Measurements from ENCODE around the gene DOCK10.
"Not testable (repeated sequence)": the region's sequence is repeated elsewhere in the genome, so short reads cannot be mapped to it uniquely, and the experiment has no call there.

Gene DOCK10

DNA sequence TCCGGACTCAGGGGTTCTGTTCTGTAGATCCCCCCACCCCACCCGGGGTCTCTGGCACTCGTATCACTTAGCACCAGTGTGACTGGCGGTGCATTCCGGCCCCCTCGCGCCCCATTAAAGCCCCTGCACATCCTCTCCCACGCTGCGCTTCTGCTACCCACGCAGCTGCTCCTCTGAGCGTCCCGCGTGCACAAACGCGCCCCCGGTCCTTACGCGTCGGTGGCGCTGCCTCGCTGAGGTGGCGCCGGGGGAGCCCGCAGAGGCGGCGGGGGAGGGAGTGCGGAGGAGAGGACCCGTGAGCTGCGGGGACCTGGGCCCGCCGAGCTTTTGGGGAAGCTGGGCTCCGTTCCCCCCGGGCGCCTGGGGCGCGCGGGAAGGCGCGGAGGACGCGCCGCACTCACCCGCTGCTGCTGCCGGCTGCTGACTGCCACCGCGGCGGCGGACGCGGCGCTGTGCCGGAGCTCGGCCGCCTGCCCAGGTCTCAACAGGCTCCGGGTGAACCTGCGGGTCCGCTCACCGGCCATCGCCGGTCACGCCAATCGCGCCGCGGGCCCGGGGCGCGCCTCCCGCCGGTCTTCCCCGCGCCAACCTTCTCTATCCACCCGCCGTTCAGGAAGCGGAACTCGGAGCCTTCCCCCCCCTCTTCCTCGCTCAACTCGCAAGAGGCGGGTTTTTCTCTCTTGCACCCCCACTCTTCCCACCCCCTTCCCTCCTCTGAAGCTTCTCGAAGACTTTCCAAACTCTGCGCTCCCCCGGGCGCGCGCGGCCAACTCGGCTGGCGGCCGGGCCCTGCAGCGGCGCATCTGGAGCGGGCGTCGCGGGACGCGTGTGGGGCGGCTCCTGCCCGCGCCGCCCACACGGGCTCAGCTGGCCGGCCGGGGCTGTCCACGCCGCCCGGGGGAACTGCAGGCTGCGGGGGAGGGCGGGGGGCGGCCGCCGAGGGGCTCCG lies at the start of gene DOCK10:
TSS of gene DOCK10 (minus strand) at position 618 of the 949 bp plus-strand sequence. CDS start at position 524, 94 bp downstream.
- peak; percentile 39 to 48 for ATAC-seq

DNA sequence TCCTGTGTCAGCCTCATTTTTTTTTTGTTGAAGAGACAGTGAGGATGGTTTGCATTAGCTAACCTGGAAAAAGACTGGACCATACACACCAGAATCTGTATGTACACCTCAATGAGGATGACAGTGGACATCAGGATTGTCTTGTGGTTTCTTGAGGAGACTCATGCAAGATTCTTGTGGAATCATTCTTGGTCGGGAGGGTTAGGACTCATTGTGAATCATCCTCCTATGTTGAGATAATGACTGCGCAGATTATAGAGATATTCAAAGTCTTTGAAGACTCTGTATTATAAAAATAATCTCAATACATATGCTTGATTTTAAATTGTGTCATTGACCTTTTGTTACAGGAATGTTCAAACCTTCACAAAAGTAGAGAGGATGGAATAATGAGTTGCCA lies 49.1 kb upstream of the DOCK10 start:
- peak in 1 of 2 donors; percentile 35 for ATAC-seq

DNA sequence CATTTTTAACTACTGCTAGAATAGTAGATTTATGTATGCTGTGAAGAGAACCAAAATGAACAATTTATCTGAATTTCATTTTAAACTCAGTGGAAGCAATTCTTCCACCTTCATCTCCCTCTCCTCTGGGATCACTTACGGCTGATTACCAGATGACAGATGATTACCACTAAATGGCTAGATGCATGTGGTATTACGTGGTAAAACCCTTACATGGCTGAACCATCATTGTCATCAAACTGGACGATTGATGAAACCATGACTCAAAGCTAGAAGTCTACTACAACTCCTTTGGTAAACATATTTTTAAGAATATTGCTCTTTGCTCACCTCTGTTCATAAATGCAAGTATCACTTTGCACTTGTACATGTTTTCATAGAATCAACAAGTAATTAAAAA lies 48.5 kb upstream of the DOCK10 start:
- ATAC-seq = no peak

DNA sequence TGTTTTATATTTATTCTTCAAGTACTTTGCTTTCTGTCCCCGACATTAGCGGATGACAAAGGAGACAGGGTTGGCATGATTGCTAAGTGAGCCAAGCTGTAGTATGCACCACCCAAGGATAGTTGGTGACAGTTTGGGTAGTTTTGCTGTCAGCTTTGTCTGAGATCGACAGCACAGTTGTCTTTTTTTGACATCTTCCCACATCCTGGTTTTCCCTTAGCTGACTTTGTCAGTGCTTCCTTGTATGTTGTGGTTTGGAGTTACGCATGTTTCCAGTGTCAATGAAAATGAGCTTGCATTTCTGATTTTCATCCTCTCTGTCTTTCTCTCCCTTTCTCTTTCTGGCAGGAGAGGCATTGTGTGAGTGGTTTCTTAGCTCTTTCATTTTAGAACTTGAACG lies 44.6 kb upstream of the DOCK10 start:
- no peak for ATAC-seq

DNA sequence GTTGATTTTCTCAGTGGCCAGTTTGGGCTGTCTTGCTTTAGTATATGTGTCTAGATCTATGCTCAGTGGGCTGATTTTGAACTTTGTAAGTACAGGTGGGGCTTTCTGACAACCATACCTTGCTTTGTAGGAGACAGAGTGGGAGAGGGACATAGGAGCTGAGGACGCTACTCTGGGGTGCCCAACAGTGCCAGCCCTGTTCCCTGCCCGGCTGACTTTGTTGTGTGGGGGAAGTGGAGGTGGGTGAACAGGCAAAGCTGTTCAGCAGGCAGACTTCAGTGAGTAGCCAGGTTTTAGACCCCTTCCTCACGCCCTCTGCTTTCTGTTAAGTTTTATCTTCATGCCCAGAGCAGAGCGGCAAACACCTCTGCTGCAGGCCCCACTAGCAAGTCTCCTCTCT lies 44.2 kb upstream of the DOCK10 start:
- ATAC-seq = no peak

DNA sequence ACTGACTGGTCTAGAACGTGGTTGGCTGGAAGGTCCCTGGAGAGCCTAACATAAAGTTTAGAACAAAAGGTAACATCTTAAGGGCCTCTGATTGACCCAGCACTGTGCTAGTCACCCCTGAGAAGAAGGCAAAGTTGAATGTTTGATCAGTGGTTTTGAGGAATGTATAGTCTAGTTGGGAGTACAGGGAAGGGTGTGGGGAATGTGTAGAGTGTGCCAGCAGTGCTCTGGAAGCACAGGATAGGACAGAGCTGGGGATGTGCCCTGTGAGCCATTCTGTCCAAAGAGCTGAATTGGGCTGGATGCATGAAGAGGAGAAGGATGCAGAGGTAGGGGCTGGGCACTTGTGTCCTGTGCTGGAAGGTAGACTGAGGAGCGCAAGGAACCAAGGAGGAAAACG lies 41.0 kb upstream of the DOCK10 start:
- no peak for ATAC-seq

DNA sequence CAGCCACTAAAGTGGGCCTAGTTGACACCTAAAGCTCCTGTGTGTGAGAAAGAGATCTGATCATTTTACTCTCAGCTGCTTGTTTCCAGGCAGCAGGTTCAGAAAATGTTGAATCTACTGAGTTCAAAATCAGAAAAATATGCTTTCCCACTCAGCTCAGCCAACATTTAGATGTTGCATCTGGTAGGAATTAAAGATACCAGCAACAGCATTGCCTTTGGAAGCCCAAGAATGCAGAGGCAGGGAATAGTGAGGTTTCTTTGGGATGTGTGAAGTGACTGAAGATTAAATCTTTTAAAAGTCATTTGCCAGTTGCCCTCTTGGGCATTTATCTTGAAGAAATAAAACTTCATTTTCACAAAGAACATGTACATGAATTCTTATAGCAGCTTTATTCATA lies 33.9 kb upstream of the DOCK10 start:
- ATAC-seq = no peak

DNA sequence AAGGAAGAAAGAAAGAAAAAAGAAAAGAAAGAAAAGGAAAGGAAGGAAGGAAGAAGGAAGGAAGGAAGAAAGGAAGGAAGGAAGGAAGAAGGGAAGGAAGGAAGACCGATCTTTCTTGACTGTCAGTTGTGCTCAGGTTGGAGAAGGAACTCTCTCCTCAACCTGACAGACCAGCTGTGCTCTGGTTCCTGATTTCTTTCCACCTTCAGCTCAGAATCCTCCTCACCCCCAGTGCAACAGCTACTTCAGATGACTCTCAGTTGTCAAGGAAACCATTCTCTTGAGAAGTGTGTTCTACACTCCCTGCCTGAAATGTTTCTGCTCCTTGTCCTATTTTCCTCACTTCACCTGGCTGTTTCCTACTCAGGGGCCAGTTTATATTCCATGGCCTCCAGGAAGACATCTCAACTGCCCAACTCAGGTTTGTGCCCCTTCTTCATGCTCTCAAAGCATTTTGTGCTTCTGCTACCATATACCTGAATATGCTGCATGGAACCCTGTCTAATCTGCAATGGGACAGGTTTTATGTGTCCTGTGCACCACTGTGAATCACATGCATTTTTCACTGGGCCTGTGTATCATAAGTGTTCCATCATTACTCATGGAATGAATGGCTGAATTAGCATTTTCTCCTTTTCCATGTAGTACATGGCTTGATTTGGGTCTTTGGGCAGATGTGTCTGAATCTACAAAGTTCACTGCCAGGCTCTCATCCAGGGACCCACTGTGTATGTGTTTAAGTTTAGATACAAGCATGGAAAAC lies 32.8 kb upstream of the DOCK10 start:
- ATAC-seq = no peak

DNA sequence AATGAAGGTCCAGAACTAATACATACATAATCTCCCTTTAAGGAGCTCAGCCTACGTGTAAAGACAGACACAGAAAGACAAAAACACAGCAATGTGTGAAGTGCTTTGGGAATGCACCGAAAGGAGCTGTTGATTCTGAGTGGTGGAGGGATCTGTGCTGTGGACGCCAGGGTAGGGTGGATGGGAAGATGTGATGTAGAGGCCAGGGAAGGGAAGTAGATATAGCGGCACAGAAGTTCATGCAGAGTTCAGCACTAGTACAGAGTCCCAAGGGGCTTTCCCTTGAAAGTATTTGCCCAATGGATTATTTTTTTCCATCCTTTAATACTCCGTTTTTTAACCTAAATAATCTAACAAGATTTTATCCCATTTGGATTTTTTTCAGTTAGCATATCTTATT lies 32.1 kb upstream of the DOCK10 start:
- ATAC-seq = no peak

DNA sequence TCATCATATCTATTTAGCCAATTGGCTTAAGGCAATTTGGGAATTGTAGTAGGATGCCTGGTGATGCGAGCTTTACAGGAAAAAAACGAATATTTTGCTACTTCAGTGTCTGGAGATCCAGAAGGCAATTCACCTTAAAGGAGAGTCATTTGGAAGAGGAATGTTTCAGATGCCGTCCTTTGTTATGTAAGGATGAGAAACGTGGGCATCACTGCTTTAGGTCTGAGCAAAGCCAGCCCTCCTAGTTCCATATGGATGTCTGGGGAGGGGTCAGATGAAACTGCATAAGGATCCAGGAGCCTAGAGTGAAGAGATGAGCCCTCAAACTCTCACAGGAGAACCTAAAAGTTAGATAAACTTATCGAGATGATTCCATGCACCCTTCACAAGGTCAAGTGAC lies 30.9 kb upstream of the DOCK10 start:
- no peak for ATAC-seq

DNA sequence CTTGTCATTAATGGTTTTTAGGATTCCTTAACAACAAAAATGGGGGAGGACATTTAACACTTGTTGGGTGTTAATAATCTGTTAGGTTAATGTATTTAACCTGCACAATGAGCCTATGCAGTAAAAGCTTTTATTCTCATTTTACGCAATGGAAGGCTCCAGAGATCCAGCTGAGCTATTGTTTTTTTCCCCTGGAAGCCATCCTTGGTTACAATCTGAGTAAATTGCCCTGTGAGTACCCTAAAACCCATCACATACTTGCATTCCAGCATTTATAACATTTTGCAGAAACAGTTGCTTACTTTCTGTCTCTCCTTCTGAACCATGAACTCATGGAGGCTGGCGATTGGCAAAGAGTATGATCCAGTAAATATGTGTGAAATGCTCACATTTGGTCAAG lies 30.2 kb upstream of the DOCK10 start:
- no peak for ATAC-seq

DNA sequence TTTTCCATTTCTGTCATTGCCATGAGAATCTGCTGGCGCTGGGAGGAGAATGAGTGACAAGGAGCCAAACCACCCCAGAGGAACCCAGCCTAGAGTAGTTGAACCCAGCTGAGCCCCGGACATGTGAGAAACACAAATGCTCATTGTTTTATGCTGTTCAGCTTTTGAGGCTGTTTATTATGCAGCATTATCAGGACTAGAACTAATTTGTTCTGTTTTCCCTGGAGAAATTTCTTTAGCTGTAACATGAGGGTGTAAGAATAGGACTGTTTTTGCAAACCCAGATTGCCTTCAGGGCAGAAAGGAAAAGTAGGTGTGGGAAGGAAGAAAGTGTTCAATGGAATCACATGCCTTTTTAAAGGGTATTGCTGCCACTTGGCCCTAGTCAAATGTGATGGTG lies 28.5 kb upstream of the DOCK10 start:
- ATAC-seq = no peak

DNA sequence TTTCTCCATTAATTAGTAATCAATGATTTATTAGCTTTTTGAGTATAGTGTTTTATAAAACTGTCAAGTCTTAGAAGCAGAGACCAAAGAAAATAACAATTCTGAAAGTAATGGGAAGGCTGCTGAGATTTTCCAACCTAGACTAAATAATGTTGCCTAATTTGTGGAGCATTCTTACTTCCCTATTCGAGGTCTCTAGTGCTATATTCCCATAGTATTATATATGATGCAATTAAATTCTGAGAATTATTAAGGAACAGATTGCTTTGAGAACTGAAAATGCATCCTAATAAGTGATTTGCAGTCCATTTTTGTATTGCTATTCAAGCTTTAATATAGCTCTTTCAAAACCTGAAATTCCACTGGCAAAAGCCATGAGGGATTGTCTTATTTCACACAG lies 27.7 kb upstream of the DOCK10 start:
- no peak for ATAC-seq

DNA sequence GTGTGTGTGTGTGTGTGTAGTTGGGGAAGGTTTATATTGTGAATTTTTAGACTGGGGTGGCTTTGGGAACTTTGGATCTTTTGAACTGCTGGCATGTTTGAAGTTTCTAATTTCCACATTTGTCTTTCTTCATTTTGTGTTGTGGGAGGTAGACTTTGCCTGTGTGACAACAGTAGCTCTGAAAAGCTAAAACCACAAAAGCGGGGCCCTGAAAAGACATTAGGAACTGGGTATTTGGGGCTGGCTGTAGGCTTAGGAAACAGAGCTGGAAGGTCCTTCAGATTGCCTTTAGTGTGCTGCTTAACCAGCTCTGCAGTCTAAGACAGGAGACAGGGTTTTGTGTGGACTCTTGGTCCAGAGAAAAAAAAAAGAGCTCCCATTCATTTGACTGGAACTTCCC lies 27.2 kb upstream of the DOCK10 start:
- no peak for ATAC-seq

DNA sequence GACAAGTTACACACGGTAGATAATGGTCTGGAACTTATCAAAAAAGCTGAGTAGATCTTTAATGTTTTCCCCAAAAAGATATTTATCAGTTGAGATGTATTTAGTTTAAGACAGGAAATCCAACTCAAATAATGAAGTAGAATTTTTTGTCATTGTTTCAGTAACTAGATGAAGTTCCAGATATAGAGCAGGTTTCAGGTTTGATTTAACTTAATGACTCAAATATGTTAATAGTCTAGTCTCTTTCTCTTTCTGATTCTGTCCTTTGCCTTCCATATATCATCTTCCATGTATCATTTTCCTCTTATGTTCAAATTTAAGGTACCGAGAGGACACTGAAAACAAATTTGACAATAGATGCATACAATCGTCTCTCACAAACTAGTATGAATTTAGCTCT lies 23.6 kb upstream of the DOCK10 start:
- ATAC-seq = peak; percentile 77 to 85

DNA sequence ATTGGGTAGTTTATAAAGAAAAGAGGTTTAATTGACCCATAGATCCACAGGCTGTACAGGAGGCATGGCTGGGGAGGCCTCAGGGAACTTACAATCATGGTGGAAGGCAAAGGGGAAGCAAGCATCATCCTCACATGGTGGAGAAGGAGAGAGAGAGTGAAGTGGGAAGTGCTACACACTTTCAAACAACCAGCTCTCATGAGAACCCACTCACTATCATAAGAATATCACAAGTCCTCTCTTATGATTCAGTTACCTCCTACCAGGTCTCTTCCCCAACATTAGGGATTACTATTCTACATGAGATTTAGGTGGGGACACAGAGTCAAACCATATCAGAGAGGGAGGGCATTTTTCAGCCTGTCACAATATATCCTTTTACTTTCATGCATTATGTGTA lies 22.7 kb upstream of the DOCK10 start:
- no peak for ATAC-seq

DNA sequence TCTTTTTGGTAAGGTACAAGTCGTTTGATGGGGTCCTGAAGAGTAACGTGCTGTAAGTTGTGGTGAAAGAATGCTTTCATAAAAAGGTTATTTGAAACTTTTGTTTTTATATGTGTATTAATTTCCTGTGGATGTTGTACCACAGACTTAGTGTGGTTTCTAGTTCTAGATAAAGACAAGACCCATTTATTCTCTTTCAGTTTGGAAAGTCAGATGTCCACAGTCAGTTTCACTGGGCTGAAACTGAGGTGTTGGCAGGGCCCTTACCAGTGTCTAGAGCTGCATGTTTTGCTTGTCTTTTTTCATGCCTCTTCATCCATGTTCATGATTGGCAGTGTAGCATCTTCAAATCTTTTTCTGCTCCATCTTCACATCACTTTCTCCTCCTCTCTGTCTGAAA lies 22.1 kb upstream of the DOCK10 start:
- ATAC-seq = peak; percentile 27 to 31

DNA sequence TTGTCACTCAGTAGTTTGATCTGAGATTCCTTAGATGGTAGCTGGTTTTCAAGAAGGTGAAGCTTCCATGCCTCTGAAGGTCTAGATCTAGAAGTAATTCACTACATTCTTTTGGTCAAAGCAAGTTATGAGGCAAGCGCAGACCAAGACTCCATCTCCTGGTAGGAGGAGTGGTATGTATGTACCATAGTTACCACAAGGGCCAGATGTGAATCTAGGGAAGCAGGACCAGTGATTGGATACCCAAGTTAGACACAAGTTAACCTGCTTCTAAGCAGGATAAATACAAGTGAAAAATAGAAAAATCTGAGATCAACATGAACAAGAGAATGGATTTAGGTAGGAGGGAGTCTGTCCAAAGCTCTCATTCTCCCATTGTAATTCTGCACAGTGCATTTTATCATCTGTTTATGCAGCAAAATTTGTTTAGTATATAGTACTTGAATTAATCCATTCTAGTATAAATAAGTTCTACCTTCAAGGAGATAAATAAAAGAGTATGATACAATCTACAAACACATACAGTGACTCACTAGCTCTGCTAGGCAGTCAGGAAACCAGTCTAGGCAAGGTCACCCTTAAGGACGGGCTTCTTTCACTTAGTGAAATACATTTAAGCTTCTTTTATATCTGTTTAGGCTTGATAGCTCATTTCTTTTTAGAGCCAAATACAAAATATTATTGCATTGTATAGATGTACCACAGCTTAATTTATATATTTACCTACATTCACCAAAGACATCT lies 14.2 kb upstream of the DOCK10 start:
- ATAC-seq = peak; percentile 75 to 77

DNA sequence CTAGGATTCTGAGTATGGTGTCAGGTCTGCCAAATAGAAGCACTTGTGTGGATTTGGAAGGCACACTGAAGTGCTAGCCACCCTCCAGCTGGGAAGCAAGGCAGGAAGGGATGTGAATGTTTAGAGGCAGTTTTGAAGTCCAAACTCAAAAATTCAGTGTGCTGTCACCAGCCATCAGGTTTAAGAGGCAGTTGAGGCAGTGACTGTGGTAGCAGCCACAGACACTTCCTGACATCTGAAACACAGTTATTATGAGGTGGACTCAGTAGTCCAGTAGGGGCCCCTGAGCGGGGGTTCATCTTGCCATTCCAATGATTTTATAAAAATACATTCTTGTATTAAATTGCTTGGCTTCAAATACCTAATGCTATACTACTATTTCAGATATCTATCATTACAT lies 13.4 kb upstream of the DOCK10 start:
- no peak for ATAC-seq

DNA sequence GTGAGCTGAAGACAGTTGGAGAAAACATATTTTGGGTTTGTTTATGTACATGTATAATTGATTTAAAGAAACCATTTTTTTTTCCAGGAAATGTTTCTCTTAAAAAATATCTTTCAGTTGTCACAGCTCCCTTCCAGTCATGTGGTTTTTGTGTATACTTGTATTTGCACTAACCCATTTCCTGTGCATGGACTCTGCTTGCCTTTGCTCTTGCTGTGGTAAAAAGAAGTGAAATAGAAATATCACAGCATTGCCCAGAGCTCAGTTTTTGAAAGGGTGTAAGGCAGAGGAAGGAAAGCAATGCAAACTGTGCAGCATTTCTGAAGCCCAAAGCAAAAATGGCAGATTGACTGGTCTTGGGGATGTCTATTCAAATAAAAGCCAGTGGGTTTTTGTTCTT lies 10.4 kb upstream of the DOCK10 start:
- peak; percentile 40 to 65 for ATAC-seq

DNA sequence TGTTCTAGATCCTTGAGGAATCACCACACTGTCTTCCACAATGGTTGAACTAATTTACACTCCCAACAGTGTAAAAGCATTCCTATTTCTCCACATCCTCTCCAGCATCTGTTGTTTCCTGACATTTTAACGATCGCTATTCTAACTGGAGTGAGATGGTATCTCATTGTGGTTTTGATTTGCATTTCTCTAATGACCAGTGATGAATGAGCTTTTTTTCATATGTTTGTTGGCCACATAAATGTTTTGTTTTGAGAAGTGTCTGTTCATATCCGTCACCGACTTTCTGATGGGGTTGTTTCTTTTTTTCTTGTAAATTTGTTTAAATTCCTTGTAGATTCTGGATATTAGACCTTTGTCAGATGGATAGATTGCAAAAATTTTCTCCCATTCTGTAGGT lies 5.2 kb upstream of the DOCK10 start:
- ATAC-seq = not testable (repeated sequence)

DNA sequence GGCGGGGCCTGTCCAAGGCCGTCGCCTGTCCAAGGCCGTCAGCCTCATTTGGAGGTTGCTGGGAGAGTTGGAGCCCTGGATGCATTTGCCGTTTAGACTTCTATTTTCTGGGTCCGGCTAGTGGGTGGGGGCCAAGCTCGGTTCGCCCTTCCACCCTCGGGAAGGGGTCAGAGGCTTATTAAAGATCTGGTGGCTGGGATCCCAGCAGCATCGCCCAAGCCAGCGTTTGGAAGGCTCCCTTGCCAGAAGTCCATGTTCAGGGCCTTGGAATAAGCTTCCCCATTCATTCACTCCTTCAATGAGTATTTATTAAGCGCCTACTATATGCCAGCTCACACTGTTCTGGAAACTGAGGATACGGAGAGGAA lies 516 bp upstream of the DOCK10 start:
- ATAC-seq = no peak

DNA sequence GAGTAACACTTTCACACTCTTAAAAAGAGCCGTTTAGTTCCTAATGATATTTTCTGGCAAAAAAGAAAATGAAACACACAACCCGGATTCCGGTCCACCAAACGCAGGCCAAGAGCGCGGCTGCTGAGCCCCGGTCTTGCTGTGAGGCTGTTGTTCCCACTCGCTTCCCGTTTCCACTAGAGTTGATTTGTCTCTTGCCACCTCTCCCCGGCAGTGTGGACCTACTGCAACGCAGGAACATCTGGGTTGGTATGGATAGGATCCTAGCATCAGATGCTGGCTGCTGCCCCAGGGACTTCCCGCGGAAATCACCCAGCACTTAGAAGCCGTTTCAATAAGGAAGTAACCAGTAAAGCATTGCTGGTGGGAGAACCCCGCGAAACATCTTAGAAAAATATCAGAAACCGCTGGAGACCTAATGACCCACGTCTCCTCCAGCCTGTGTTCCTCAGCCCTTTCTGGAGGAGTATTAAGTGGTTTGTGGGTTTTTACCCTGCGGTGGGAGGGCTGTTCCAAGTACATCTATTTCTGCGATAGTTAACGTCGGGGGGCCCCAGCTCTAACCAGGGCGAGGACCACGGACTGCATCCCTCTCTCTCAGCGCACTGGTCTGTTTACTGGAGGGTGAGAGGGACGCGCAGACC lies 939 bp downstream of the DOCK10 start:
- ATAC-seq = peak; percentile 65 to 68

All from activated CD4-positive, CD25-positive, alpha-beta regulatory T cell treated with anti-CD3 and anti-CD28 coated beads, Interleukin-2, amount 50 U/mL, for 24 hours (primary cell).